Naive thymus-derived CD4-positive, alpha-beta T cell (primary cell): ENCODE measurements around the gene SATL1. TPM values are rescaled to one million over a fixed set of nuclear protein-coding genes. Genes with fewer than 3 reads are reported as not detected.

Experiments
- polyA plus RNA-seq, 2 donors: library from polyadenylated mRNA; unstranded; fragments of 300-500 nt; fragmentation: Illumina TruSeq; gene quantifications; one replicate each; pipeline ENCODE4 v1.2.3, GENCODE V29; 2021
- total RNA-seq, 6 experiments: library from RNA in 5 of 6; stranded (reverse) in 5 of 6; gene quantifications; 1 replicate in 5 of 6; 2 replicates in 1 of 6; pipeline ENCODE4 v1.2.3 and lab custom pipeline; 2021 to 2026

SATL1 gene
- total and polyA plus RNA-seq, 7 experiments from 2014 or later = not detected

Other genes starting within 250 kb of the SATL1 start
- 10 to 100 TPM in 3 of 5 experiments, 1 to 10 TPM in 2; 7.5 to 14.8 (median 10.2) TPM for gene APOOL, start 239.9 kb downstream of the SATL1 start, total RNA-seq
- 1 to 10 TPM; 6.1 to 6.7 TPM for gene APOOL, start 239.9 kb downstream of the SATL1 start, polyA plus RNA-seq
- gene ZNF711, start 212 bp upstream of the SATL1 start, total RNA-seq = 1 to 10 TPM in 4 of 5 experiments, under 1 TPM in 1; 0.27 to 2.1 (median 1.6) TPM
- gene ZNF711, start 212 bp upstream of the SATL1 start, polyA plus RNA-seq = 1 to 10 TPM; 1.8 to 2.9 TPM
- gene POF1B, start 135.9 kb upstream of the SATL1 start, total RNA-seq = under 1 TPM; 0.10 to 0.46 (median 0.24) TPM
- gene POF1B, start 135.9 kb upstream of the SATL1 start, polyA plus RNA-seq = under 1 TPM in 1 of 2 donors, not detected in 1; 0.17 TPM